ENCODE measurements around the gene ZNF236.

- TF ChIP-seq CTCF (IDR thresholded peaks at IDR 0.05) (no peak), POLR2A (IDR thresholded peaks at IDR 0.05) (no peak)
These were observed 16.1 kb upstream of the ZNF236 start for GRCh38 chr18:76806301-76806700.
